HG03354 (cell line): ENCODE measurements around the gene ATP8A2.
"Not testable (repeated sequence)": the region's sequence is repeated elsewhere in the genome, so short reads cannot be mapped to it uniquely, and the experiment has no call there.

Experiments
- ATAC-seq: cut with Tn5 transposase; IDR thresholded peaks from one replicate; pipeline ENCODE4 v1.9.1; 2021; ENCODE audit warnings: mild to moderate bottlenecking; ENCODE audit not compliant: unreplicated experiment, poor library complexity, severe bottlenecking

ATP8A2 gene

DNA sequence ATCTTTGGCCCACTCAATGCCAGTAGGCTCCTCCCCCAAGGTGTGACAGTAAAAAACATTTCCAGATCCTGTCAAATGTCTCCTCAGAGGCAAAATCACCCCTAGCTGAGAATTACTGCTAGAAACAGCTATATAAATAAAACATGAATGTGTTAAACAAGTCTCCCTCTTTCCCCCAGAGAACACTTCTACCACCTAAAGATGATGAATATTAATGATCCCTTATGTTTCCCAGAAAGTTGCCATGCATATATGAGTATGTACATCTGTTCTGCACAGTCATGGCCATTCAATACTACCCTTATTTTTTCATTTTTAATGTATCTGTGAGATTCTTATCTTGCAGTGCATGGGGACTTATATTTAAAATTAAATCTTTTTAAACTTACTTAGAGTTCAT, 450.0 kb downstream of the ATP8A2 start:
- no peak for ATAC-seq

DNA sequence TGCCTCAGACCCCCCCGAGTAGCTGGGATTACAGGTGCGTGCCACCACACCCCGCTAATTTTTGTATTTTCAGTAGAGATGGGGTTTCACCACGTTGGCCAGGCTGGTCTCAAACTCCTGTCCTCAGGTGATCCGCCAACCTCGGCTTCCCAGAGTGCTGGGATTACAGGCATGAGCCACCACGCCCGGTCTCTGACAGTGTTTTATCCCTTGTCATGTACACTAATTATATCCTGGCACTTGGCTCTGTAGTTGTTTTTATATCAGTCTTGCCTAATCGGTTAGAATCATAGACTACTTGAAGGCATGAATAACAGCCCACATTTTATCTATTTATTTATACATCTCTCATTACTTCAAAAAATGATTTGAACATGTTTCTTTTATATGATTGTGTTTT, 455.4 kb downstream of the ATP8A2 start:
- ATAC-seq: not testable (repeated sequence)

- no peak for ATAC-seq
Observed at GRCh38 chr13:25827831-25828465, 456.2 kb downstream of the ATP8A2 start.

DNA sequence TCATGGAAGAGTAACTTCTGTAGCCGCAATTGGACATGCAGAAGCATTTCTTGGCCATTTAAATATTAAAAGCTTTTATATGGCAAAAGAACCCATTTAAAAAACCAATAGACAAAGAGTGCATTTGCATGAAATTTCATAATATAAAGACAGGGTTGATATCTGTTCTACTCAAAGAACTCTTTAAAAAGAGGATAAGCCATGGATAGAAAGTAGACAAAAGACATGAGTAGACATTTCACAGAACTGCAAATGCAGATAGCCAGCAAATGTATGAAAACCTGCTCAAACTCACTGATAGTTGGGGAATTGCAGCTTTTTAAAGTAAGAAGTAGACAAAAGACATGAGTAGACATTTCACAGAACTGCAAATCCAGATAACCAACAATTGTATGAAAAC, 462.0 kb downstream of the ATP8A2 start:
- no peak for ATAC-seq

DNA sequence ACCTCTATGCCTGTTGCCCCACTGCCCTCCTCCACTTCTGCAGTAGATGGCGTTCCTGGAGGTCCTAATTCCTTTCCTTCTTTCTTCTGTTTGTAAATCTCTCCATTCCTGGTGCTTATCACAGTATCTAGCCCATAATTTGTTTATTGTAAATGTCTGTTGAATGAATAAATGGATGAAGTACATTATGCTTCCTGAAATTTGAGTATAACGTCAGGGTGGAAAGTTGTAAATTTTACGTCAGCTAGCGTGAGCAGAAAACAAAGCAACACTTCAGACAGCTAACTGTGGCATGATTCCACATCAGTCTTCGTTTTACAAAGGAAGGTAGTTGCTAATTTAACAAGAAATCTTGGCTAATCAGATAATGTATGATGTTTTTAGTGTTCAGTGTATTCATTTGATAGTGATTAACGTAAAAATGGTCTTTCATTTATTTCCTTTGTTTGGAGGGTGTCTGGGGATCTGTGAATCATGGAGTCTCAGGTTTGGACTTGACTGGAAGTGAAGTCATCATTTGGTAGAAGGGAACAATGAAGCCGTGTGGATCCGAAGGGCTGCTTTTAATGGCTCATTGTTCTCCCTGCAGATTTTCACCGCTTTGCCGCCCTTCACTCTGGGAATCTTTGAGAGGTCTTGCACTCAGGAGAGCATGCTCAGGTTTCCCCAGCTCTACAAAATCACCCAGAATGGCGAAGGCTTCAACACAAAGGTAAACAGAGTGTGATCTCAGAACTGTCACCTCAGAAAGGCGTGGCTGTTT, 465.0 kb downstream of the ATP8A2 start:
- no peak for ATAC-seq

DNA sequence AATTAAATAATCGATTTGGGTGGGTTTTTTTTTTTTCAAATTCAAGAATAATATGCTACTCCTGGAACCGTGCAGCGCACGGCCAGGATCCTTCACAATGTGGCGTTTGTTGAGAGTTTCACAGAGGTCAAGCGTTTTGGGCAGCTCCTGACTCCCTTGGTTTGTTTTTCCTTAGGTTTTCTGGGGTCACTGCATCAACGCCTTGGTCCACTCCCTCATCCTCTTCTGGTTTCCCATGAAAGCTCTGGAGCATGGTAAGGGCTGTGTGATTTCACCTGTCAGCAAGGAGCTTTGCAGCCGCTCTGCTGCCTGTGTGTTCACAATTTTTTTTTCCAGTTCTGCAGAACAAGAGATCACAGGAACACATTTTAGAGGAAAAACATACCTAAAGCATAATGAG, 467.6 kb downstream of the ATP8A2 start:
- no peak for ATAC-seq

GRCh38 chr13:25840261-25840660, 468.5 kb downstream of the ATP8A2 start:
- ATAC-seq: no peak

- no peak for ATAC-seq
Observed at GRCh38 chr13:25840931-25841330, 469.2 kb downstream of the ATP8A2 start.

DNA sequence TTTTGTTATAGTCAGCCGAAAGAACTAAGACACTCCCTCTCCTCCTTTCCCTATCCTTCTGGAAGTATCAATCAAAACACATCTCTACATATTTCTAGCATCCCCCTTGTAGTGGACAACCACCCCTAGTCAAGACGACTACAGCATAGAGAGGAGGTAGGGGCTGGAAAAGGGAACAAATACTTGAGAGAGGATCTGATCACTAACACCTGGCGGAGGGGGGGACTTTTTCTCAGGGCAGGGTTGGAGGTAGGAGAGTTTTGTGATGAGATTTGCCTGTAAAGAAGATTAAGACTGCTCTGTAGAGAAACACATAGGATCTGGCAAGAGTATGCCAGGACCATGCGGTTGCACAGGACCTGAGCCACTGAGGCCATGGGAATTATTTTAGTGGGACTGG, 471.9 kb downstream of the ATP8A2 start:
- ATAC-seq: no peak

DNA sequence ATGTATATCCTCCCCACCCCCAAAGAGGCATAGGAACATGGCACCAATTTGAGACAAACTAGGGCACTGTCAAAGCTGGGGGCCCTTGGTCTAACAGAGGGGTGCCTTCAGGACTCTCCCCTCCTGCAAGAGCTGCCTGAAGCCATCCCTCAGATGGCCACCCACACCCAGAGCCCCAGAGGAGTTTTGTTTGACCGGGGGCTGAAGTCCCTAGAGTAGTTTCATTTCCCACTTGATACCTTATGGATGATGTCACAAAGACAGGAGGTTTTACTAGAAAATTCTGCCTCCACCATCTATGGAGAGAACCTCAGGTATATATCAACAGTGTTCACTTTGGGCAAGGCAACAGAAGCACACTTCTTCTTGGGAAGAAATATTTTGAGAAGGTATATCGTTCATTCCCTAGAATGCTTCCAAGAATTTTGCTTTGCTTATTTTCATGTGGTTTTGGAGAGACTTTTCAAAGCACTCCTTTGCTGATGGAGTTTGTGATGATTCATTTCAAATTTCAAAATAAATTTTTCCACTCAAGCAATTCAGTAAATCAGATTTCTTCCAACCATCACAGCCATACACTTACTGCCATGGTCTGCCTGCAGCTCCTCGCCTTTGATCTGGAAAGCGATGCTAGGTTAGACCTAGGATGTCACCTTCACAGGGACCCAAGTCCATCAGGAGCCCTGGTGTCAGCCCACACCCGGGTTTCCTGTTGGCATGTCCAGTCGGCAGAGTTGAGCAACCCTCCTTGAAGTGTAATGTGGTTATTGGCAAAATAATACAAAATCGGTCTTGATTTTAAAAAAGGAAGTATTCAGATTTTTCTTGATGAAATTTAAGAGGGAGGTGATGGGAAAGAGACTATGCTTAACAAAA, 473.0 kb downstream of the ATP8A2 start:
- ATAC-seq: no peak

DNA sequence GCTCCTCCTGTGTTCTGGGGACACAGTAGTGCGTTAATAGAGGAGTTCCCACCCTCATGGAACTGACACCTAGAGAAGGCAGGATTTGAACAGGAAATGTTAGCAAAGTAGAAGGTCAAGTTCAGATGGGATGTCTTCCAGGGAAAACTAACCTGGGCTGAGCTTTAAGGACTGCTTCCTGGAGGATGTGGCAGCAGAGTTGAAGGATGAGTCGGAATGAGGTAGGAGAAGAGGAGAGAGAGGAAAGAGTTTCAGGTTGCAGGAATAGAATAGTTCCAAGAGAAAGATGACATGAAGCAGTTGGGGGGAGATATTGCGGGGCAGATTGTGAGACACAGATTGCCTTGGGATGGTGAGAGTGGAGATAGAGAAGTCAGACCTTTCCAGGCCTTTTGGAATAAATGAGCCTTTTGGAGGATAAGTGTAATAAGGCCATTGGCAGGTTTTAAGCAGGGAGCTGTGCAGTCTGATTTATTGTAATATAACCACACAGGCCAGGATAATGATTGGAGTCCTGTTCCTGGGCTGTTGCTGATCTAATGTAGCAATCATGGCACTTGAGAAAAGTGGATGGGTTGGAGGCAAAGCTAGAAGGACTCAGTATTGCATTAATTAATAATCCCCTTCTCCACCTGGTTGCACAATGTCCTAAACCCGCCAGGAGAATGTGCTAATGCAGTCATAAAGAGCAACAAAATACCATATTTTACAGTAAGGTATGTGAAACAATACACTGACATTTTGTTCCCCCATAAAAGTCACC, 474.6 kb downstream of the ATP8A2 start:
- ATAC-seq: no peak

DNA sequence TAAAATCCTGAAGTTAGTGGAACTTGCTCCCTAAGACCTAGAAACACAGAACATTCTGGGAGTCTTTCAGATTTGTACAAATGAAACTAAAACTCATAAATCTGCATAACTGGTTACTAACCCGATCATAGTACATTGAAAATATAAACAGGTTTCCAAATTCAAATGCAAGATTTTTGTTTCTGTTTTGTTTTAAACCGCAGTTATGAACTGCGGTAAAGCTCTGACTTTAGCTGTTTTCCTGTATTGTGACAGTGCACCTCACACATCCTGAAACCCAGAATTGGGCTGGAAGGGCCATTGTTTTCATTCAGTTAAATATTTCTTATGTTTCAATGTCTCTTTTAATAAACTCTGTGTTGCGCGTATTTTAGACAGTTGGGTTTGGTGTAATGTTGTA, 475.4 kb downstream of the ATP8A2 start:
- ATAC-seq: peak; percentile 82

GRCh38 chr13:25847635-25848626, 476.2 kb downstream of the ATP8A2 start:
- no peak for ATAC-seq

GRCh38 chr13:25848812-25849745, 477.3 kb downstream of the ATP8A2 start:
- no peak for ATAC-seq

DNA sequence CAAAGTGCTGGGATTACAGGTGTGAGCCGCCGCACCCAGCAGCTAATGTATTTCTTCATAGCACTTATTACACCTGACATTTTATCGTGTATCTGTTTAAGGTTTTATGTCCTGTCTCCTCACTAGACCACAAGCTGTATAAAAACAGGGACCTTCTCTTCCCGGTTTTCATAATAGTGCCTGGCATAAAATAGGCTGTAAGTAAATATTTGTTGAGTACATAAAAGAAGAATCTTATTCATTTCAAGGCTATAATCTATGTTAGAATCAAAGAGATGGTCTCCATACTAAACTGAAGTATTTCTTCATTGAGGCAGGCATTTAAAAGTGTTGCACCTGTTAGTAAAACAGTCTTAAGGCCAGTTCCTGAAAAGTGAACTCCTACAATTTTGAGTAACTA, 486.1 kb downstream of the ATP8A2 start:
- no peak for ATAC-seq

GRCh38 chr13:25859528-25859927, 487.8 kb downstream of the ATP8A2 start:
- ATAC-seq: no peak

DNA sequence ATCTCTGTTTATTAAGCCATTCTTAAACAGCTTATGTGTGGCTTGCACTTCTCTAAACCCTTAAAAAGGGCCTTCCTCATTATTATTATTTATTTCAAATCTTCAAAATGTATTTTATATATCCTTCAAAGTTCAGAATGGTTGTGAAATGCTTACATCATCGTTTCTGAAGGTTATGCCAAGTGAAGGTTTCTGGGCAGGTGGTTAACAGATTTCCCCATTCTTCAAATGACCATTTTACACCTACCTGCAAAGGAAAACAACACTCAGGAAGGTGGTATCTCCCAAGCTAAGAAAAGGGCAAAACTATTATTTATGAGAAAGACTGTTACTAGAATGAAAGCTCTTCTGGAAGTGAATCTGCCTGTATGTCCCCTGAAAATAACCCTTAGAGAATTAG, 488.5 kb downstream of the ATP8A2 start:
- no peak for ATAC-seq

- ATAC-seq: no peak
Observed at GRCh38 chr13:25860862-25861261, 489.1 kb downstream of the ATP8A2 start.
